Left renal cortex interstitium (tissue), 4 donors: ENCODE data around the gene PRSS33. TPM values are rescaled to one million over a fixed set of nuclear protein-coding genes. Genes with fewer than 3 reads are reported as not detected.

Source experiments
- DNase-seq, 4 donors: peaks; one replicate each; pipeline ENCODE4 v3.0.0-alpha.2; 2013; ENCODE audit warnings: low read depth in 4 of 4, low spot score in 2 of 4, missing footprints in 1 of 4
- polyA plus RNA-seq, 4 donors: library from polyadenylated mRNA; unstranded; fragments of 120-200 nt; gene quantifications; one replicate each; pipeline ENCODE4 v1.2.1, GENCODE V29; 2013; ENCODE audit not compliant: insufficient read length in 4 of 4

PRSS33 gene
- polyA plus RNA-seq, 4 donors = 0.13 to 0.97 (median 0.46) TPM; not detected in 1

GRCh38 chr16:2779151-2779920 lies 8.0 kb downstream of the PRSS33 start:
- no peak for DNase-seq

- no peak for DNase-seq
These were observed 8.8 kb downstream of the PRSS33 start for GRCh38 chr16:2778630-2778958.

DNA sequence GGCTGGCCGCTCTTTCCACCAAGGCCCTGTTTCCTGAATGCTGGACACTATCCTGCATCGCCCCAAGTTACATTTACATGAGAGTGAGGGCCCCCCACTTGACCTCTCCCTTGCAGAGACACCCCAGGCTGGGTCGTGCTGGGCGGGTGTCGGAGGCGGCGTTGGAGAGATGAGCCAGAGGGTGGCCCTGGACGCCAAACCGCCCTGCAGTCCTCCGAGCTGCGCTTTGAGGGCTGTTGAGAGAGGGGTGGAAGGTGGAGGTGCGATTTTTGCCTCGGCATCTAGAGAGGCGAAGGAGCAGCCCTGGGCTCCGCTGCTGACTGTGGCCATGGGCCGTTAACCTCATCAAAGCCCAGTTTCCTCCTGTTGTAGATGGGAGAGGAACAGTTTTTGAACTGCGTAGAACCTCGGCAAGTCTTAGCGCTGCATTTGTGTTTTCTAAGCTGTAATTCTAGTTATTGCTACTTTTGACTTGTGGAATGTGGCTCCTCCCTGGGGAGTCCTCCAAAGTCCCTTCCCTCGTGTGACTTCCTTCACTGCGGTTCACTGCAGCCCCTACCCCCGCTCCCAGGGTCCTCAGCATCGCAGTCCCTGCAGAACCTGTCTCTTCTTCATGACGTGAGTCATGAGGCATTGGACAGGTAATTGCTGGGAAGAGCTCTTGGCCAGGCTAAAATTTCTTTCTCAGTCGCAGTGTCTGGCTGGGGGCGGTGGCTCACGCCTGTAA lies 9.3 kb downstream of the PRSS33 start:
- DNase-seq = peak in 3 of 4 donors; percentile 41 to 45 (median 42)

- DNase-seq = peak; percentile 68 to 82 (median 80)
These were observed 10.0 kb downstream of the PRSS33 start, which contains the start of gene ELOB for GRCh38 chr16:2777231-2777902. TSS of gene ELOB (minus strand) at chr16:2777280. CDS start at chr16:2777239, 41 bp downstream.

- no peak for DNase-seq
These were observed 10.7 kb downstream of the PRSS33 start for GRCh38 chr16:2776500-2777139.

GRCh38 chr16:2775765-2776499 lies 11.4 kb downstream of the PRSS33 start:
- no peak for DNase-seq

- DNase-seq = no peak
These were observed 12.1 kb downstream of the PRSS33 start for GRCh38 chr16:2775131-2775716.

- no peak for DNase-seq
These were observed 13.0 kb downstream of the PRSS33 start for GRCh38 chr16:2774161-2774891.

- DNase-seq = no peak
These were observed 14.0 kb downstream of the PRSS33 start for GRCh38 chr16:2773188-2773968.

GRCh38 chr16:2771496-2772402 lies 15.6 kb downstream of the PRSS33 start:
- DNase-seq = no peak

DNA sequence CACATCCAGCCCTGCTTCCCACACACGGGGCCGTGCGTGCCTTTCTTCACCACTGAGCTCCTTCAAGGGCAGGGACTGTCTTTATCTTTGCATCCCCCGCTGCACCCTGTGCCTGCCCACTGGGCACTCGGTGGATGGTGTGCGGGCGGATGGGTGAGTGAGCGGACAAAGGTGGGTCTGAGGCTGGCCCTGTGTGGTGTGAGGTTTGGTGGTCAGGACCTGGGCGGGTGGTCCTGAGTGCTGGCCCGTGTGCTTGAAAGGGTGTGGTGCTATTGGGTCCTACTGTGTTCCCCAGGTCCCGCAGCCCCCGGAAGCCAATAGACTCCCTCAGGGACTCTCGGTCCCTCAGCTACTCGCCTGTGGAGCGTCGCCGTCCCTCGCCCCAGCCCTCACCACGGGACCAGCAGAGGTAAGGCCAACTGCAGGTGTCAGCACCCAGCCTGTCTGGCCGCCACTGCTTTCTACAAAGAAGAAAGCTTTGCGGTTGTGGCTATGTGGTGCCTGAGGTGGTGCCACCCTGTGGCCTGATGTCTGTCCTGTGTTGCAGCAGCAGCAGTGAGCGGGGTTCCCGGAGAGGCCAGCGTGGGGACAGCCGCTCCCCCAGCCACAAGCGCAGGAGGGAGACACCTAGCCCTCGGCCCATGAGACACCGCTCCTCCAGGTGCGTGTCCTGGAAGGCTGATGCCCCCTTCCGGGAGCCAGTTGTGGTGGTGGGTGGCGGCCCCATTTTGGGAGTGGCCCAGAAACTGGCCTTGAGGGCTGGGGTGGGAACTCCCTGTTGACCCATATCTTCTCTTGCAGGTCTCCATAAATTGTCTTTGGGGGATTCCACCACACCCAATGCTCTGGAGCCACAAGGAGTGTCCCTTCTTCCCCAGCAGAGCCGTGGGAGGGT lies 17.1 kb downstream of the PRSS33 start:
- DNase-seq = no peak

- DNase-seq = no peak
These were observed 17.7 kb downstream of the PRSS33 start for GRCh38 chr16:2769675-2770056.

- no peak for DNase-seq
These were observed 18.2 kb downstream of the PRSS33 start for GRCh38 chr16:2769100-2769529.

- DNase-seq = no peak
These were observed 18.8 kb downstream of the PRSS33 start for GRCh38 chr16:2768403-2769089.

DNA sequence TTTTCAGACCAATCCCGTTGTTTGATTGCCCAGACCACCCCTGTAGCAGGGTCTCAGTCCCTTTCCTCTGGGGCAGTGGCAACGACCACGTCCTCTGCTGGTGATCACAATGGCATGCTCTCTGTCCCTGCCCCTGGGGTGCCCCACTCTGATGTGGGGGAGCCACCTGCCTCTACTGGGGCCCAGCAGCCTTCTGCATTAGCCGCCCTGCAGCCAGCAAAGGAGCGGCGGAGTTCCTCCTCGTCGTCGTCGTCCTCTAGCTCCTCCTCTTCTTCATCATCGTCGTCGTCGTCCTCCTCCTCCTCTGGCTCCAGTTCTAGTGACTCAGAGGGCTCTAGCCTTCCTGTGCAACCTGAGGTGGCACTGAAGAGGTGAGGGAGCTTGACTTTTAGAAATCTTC lies 19.5 kb downstream of the PRSS33 start:
- no peak for DNase-seq
